Skeletal muscle satellite cell (primary cell): Measurements from ENCODE around the gene DLK1.

ENCODE experiments used
- H3K27me3 ChIP-seq: 2 replicates; pipeline ENCODE4 v1.7.0; 2013; ENCODE audit warnings: low read length; ENCODE audit not compliant: control insufficient read depth, insufficient read depth
- H3K36me3 ChIP-seq: 2 replicates; pipeline ENCODE4 v1.7.0; 2013; ENCODE audit warnings: mild to moderate bottlenecking, control low read depth, low read length; ENCODE audit not compliant: insufficient read depth
- H3K4me1 ChIP-seq: 2 replicates; pipeline ENCODE4 v1.7.0; 2013; ENCODE audit warnings: low read length; ENCODE audit not compliant: control insufficient read depth, insufficient read depth
- H3K4me2 ChIP-seq: 2 replicates; pipeline ENCODE4 v1.7.0; 2013; ENCODE audit warnings: mild to moderate bottlenecking, low read length
- H3K4me3 ChIP-seq: 2 replicates; pipeline ENCODE4 v1.7.0; 2013; ENCODE audit warnings: low read length
- H3K9ac ChIP-seq: 2 replicates; pipeline ENCODE4 v1.7.0; 2013; ENCODE audit warnings: mild to moderate bottlenecking, low read depth, low read length, moderate library complexity
- H3K9me3 ChIP-seq: replicated peaks from 2 replicates; pipeline ENCODE4 v1.7.0; 2013; ENCODE audit warnings: mild to moderate bottlenecking, control low read depth, low read length

Gene DLK1

DNA sequence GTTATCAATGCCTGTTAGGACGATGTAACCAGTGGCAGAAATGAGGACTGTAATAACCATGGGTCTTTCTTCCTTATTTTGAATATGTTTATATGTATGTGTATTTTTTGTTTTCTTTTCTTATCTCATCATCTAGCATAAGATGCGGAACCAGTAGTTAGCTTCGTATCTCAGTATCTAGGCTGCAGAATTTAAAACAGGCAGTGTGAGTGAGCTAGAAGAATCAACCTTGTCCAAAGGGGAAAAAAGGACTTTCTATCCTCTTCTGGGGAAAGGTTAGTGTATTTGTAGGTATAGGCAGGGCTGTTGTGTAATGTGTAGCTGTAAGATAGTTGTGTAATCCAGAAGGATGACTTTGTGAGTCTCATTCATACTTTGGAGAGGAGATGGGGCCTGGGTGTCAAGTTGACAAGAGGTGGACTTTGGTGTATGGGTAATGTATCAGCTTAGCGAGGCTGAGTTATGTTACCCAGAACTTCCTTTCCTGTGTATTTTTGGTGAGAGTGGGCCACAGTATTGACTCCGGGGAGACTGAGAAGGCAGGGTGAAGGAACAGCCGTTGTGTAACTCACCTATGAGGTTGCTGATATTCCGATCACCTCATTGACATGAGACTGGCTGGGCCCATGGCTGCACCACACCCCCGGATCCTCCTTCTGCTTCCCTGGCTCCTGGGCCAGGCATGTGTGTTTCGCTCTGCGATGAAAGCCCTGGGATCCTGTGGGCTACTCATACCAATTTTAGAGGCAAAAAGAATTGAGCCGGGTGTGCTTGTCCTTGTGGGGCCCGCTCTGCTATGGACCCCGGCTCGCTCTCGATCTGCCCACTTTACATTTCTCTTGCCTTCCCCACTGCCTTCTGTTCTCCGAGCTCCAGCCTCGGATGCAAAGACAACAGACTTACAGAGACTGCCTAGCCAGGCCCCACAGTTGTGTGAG lies 24.3 kb downstream of the DLK1 start:
- Histone ChIP-seq H3K4me1 (peaks cover 11% of the 10 kb centered on the region), H3K9ac (no peak overlapping the region), H3K36me3 (no peaks in the 10 kb centered on the region), H3K4me3 (no peak overlapping the region), H3K27me3 (peaks cover 15% of the 10 kb centered on the region), H3K4me2 (no peak overlapping the region), H3K9me3 (peaks cover 4% of the 10 kb centered on the region)

- Histone ChIP-seq H3K36me3 (no peaks in the 10 kb centered on the region), H3K9me3 (peaks cover 4% of the 10 kb centered on the region), H3K4me1 (no peaks in the 10 kb centered on the region), H3K9ac (no peak overlapping the region), H3K4me3 (no peak overlapping the region), H3K4me2 (no peak overlapping the region), H3K27me3 (peaks cover 15% of the 10 kb centered on the region)
Observed at GRCh38 chr14:100754020-100754419, 27.3 kb downstream of the DLK1 start.

DNA sequence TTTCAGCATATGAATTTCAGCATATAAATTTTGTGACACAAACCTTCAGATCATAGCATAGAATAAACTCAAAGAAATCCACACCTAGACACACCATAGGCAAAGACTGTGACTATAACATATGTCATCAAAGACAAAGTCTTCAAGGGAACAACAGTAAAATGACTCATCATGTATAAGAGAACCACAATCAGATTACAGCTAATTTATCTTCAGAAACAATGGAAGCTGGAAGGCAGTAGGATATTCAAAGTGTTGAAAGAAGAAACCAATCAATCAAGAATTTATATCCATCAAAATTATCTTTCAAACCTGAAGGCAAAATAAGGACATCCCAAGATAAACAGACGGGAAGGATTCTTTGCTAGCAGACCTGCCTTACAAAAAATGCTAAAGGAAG lies 29.0 kb downstream of the DLK1 start:
- Histone ChIP-seq H3K36me3 (no peaks in the 10 kb centered on the region), H3K4me2 (no peak overlapping the region), H3K4me3 (no peak overlapping the region), H3K9me3 (peaks cover 4% of the 10 kb centered on the region), H3K27me3 (peaks cover 9% of the 10 kb centered on the region), H3K9ac (no peak overlapping the region), H3K4me1 (no peaks in the 10 kb centered on the region)

DNA sequence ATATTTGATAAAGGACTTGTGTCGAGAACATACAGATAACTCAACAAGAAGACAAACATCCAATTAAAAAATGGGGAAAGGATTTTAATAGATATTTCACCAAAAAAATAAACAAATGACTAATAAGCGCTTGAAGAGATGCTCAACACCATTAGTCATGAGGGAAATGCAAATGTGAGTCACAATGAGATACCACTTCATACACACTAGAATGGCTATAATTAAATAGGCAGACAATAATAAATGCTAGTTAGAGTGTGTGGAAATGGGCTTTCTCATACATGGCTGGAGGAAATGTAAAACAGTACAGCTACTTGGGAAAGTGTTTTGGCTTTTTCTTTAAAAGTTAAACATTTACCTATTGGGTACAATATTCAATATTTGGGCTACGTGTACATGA lies 34.8 kb downstream of the DLK1 start:
- Histone ChIP-seq H3K4me2 (no peak overlapping the region), H3K27me3 (peaks cover 17% of the 10 kb centered on the region), H3K4me1 (peaks cover 4% of the 10 kb centered on the region), H3K9me3 (no peaks in the 10 kb centered on the region), H3K9ac (no peak overlapping the region), H3K4me3 (no peak overlapping the region), H3K36me3 (no peaks in the 10 kb centered on the region)

GRCh38 chr14:100762089-100762515 lies 35.4 kb downstream of the DLK1 start:
- peaks cover 22% of the 10 kb centered on the region for H3K27me3 ChIP-seq
- H3K9ac ChIP-seq, result no peak overlapping the region
- no peak overlapping the region for H3K4me3 ChIP-seq
- no peaks in the 10 kb centered on the region for H3K36me3 ChIP-seq
- peaks cover 4% of the 10 kb centered on the region for H3K4me1 ChIP-seq
- H3K4me2 ChIP-seq, result no peak overlapping the region
- no peaks in the 10 kb centered on the region for H3K9me3 ChIP-seq

DNA sequence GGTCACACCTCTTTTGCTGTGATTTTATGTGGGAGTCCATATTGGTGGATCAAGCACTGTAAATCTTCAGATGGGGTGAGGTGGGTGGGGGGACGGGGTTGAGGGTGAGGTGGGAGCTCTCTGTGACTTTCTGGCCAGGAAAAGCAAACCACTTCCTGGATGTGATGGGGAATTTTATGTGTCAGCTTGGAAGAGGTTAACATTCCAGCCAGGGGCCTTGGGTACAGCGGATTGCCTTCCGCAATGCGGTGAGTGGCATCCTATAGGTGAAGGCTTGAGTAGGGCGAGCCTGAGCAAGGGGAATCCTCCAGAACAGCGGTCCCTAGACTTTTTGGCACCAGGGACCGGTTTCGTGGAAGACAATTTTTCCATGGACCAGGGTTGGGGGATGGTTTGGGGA lies 36.2 kb downstream of the DLK1 start:
- Histone ChIP-seq H3K4me2 (no peak overlapping the region), H3K4me1 (peaks cover 4% of the 10 kb centered on the region), H3K9ac (no peak overlapping the region), H3K9me3 (no peaks in the 10 kb centered on the region), H3K36me3 (no peaks in the 10 kb centered on the region), H3K27me3 (peaks cover 30% of the 10 kb centered on the region), H3K4me3 (no peak overlapping the region)

DNA sequence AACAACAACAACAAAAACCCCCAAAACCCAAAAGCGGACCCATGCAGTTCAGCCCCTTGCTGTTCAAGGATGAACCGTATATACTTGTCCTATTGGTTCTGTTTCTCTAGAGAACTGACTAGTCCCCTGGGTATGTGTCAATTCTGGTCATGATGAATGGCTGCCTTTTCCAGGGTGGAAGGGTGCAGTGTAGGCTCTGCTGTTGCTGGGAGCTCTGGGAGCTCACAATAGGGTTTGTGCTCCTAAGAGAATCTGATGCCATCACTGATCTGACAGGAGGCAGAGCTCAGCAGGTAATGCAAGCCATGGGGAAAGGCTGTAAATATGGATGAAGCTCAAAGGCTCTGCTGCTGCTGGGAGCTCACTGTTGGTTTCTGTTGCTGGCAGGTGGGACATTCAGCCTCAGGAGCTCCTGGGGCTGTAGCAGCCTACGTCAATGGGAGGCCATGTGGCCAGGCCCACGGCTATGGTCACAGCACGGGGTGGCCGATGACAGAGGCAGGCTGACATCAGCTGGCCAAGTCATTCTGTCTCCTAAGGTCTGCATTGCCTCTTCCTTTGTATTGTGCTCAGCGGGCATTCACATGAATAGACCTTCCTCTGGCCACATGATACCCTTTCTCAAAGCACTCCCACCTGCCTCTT lies 37.9 kb downstream of the DLK1 start:
- peaks cover 43% of the 10 kb centered on the region for H3K27me3 ChIP-seq
- H3K4me1 ChIP-seq, result peaks cover 4% of the 10 kb centered on the region
- H3K9me3 ChIP-seq, result no peaks in the 10 kb centered on the region
- no peak overlapping the region for H3K4me3 ChIP-seq
- H3K9ac ChIP-seq, result no peak overlapping the region
- H3K4me2 ChIP-seq, result no peak overlapping the region
- no peaks in the 10 kb centered on the region for H3K36me3 ChIP-seq

- Histone ChIP-seq H3K4me2 (no peak overlapping the region), H3K4me3 (no peak overlapping the region), H3K27me3 (peaks cover 43% of the 10 kb centered on the region), H3K9ac (no peak overlapping the region), H3K36me3 (no peaks in the 10 kb centered on the region), H3K9me3 (no peaks in the 10 kb centered on the region), H3K4me1 (peaks cover 4% of the 10 kb centered on the region)
Observed at GRCh38 chr14:100765296-100765695, 38.6 kb downstream of the DLK1 start.

DNA sequence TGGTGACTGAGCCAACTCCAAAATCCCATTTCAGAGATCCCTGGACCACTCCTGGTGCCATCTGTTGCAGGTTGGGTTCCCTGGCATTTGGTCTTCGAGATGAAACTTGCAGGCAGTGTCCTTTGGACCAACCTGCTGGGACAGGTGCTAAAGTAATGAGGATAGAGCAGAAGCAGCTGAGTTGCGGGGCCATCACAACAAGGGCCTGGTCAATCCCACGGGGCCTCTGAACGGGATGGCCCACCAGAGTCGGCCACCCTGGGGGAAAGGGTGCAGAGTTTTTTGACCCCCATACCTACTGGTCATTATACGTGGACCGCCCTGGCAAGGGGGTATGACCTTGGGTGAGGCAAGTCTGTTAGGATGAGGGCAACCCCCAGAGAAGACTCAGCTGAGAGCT lies 39.3 kb downstream of the DLK1 start:
- Histone ChIP-seq H3K4me1 (peaks cover 4% of the 10 kb centered on the region), H3K9ac (no peak overlapping the region), H3K36me3 (no peaks in the 10 kb centered on the region), H3K4me3 (no peak overlapping the region), H3K27me3 (peaks cover 47% of the 10 kb centered on the region), H3K4me2 (no peak overlapping the region), H3K9me3 (no peaks in the 10 kb centered on the region)

DNA sequence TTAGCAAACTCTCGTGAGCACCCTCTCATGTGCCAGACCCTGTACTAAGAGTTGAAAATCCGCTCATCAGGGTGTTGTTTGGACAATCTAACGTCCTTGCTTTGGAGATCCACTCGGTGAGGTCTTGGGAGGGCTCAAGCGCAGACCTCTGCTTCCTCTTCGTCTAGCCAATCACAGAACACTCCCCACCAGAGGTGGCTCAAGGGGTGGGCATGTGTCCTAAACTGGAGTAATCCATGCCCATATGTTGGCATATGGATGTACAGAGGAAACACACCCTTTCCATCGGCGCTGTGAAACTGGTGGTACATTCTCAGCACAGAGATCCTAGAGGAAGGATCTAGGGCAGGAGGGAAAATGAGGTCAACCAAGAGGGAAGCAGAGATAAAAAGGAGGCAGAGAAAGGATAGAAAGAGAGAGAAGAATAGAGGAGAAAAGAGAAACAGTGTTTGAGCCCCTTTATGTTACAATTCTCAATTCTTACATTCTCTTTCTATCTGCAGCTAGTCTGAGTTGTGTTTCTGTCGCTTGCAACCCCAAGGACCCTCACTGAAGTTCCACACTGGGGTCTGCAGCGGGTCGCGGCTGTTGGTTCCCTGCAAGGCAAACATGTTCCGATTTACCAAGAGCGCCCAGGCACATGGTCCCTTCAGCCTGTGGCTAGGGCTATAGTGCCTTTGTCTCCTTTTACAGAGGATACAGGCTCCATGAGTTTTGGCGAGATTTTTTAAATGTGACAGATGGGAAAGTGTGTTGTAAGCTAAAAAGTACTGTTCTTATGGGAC lies 40.5 kb downstream of the DLK1 start:
- H3K27me3 ChIP-seq, result peaks cover 55% of the 10 kb centered on the region
- H3K9me3 ChIP-seq, result no peaks in the 10 kb centered on the region
- H3K4me1 ChIP-seq, result no peaks in the 10 kb centered on the region
- H3K36me3 ChIP-seq, result no peaks in the 10 kb centered on the region
- H3K4me3 ChIP-seq, result no peak overlapping the region
- H3K9ac ChIP-seq, result no peak overlapping the region
- H3K4me2 ChIP-seq, result no peak overlapping the region

- Histone ChIP-seq H3K4me2 (no peak overlapping the region), H3K4me3 (no peak overlapping the region), H3K9ac (no peak overlapping the region), H3K27me3 (peaks cover 62% of the 10 kb centered on the region), H3K9me3 (no peaks in the 10 kb centered on the region), H3K4me1 (no peaks in the 10 kb centered on the region), H3K36me3 (no peaks in the 10 kb centered on the region)
Observed at GRCh38 chr14:100767788-100768536, 41.3 kb downstream of the DLK1 start.
